ENCODE data around the gene CTNNA3.

DNA sequence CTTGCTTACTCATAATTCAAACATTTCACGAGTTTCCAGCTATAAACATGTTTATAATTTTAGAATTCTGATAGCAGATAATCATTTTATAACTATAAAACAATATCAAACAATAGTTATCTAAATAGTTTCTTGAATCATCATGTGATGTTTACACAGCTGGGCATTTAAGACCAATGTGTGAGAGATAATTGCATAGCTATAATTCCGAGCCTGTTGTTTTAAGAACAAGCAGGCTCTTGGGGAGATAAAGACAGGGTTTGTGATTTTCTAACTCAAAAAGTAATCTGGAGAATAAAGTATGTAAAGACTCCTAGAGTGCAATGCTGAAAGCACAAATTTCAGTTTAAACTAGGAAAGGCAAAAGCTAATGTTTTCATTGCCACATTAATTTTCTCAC is 439.0 kb downstream of the CTNNA3 start:
- TF ChIP-seq, protein P1, sequence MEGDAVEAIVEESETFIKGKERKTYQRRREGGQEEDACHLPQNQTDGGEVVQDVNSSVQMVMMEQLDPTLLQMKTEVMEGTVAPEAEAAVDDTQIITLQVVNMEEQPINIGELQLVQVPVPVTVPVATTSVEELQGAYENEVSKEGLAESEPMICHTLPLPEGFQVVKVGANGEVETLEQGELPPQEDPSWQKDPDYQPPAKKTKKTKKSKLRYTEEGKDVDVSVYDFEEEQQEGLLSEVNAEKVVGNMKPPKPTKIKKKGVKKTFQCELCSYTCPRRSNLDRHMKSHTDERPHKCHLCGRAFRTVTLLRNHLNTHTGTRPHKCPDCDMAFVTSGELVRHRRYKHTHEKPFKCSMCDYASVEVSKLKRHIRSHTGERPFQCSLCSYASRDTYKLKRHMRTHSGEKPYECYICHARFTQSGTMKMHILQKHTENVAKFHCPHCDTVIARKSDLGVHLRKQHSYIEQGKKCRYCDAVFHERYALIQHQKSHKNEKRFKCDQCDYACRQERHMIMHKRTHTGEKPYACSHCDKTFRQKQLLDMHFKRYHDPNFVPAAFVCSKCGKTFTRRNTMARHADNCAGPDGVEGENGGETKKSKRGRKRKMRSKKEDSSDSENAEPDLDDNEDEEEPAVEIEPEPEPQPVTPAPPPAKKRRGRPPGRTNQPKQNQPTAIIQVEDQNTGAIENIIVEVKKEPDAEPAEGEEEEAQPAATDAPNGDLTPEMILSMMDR (IDR thresholded peaks at IDR 0.05 in 8 of 11, conservative IDR thresholded peaks at IDR 0.05 in 3 of 11) = no peak
- TF ChIP-seq POLR2A (IDR thresholded peaks at IDR 0.05) (no peak), POLR2AphosphoS5 (IDR thresholded peaks at IDR 0.05) (no peak)

All from spleen (tissue), 7 donors.